Activated CD4-positive, alpha-beta T cell treated with anti-CD3 and anti-CD28 coated beads for 1 hour (primary cell): ENCODE measurements around the gene SLC13A2.

Source experiments
- DNase-seq: peaks from one replicate; pipeline ENCODE4 v3.0.0-alpha.2; 2020

Gene SLC13A2

DNA sequence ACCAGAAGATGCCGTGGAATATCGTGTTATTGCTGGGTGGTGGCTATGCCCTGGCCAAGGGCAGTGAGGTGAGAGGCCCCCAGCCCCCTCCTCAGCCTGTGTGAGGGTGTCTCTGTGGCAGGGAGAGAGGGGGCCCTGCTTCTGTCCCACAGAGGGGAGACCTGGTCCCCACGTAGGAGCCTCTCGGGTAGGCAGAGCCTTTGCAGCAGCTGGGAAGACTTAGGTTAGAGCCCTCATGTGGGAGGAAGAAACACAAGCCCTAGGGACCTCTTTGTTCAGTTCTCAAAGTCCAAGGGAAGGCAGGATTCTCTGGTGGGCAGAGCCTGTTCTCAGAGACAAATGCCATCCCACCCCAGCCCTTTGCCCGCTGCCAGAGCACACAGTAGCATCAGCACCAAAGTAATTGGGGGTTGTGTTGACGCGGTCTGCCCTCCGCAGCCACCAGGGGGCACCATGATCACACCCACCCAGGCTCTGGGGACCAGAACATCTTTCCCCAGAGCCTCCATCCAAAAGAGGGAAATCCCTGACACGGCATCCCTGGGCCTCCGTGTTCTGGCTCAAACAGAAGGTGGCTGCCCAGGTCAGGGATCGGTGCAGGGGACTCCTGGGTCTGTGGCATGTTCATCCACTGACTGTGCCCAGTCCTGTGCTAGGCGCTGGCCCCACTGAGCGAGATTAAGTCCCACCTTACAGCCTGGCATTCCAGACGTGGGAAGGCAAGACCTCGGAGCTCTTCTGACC is 21.2 kb downstream of the SLC13A2 start:
- DNase-seq: peak; percentile 67

- no peak for DNase-seq
Measured at GRCh38 chr17:28495635-28496034, 22.2 kb downstream of the SLC13A2 start.

GRCh38 chr17:28497931-28498330 is 24.5 kb downstream of the SLC13A2 start:
- no peak for DNase-seq

DNA sequence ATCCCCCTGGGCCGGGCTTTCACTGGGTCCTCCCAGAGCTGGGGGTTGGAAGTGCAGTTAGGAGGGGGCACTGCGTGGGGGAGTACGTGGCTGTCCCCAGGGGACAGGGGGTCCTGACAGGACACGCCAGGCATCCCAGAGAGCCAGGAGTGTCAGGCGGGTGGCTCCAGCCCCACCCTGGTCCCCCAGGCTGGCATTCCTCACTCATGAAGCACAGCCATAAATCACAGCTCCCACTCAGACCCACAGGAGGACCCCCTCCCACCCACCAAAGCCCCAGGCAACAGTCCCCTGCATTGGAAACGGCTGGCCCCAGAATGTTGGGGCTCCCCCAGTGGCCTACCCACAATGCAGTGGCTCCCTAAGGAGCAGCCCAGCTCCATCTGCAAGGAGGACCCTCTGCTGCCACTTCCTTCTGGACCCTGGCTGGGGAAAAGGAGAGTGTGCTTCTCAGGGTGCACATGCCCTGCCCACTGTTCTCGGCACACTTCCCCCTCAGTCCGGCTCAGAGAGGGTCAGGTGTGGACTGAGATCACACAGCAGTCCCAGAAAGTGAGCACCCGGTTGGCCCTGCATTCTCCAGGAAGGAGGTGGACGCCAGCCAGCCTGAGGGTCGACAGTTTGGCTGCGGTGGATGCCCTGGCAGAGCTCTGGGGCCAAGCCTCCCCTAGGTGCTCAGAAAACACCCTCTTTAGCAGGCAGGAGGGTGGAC is 25.4 kb downstream of the SLC13A2 start:
- no peak for DNase-seq

GRCh38 chr17:28499364-28499664 is 25.9 kb downstream of the SLC13A2 start:
- no peak for DNase-seq

DNA sequence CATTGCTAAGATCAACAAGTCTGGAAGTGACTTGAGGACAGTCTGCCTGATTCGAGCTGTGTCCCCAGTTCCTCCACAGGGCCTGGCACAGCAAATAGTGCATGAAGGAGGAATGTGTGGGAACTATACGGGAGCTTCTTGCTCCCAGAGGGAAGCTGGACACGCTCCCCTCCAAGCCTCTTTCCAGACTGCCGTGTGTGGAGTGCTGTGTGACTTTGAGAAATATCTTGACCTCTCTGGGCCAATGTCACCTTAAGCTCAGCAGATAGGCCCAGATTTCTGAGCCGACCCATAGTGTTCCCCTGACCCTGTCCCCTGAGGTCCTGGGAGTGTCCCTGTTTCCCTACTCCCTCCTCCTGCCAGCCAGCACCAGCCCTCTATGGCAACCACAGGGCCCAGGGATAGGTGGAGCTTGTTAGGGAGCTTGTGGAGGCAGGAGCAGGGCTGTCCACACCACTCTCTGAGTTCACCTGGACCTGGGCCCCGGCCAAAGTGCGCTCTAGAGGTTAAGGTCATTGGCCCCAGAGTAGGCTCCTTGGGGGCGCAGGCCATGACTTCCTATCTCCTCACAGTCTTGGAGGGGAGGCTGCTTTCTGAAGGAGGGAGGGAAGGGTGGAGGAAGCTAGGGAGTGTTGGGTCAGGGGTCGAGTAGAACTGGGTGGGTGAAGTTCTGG is 26.4 kb downstream of the SLC13A2 start:
- no peak for DNase-seq

DNA sequence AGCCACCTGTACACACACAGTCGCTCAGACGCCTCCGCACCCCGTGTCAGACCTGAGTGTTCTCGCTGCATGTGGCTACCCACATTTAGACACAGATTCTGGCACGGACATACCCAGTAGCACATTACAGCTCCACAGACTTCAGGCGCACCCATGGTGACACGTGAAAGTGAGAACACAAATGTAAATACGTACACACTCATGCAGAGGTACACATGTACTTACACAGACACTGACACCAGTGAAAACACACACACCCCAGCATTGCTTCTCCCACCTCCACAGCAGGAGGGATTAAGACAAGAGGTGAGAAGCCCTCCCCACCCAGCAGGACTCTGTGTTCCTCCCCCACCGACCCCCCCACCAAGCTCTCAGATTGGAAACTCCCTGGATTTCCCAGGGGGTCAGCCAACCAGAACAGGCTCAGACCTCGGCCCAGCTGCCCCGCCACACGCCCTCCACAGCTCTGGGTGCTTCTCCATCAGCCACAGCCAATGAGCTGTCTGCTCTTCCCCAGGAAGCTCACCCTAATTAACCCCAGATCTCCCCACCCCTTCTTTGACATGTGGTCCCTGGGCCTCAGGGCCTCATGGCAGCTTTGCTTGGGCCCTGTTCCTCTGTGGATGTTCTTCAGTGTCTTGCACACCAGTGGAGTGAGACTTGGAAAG is 27.4 kb downstream of the SLC13A2 start:
- DNase-seq: no peak

- DNase-seq: no peak
Measured at GRCh38 chr17:28501421-28502284, 28.2 kb downstream of the SLC13A2 start.

DNA sequence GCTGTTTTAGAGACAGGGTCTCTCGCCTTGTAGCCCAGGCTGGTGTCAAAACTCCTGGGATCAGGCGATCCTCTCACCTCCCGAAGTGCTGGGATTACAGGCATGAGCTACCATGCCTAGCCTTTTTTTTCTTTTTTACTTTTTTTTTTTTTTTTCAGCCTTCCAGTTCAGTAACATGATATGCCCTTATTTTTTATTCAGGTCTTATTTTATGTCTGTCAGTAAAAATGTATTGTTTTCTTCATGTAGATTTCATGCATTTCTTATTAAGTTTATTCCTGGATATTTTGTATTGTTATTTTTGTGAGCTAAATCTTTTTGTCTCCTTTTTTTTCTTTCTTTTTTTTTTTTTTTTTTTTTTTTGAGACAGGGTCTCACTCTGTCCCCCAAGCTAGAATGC is 30.0 kb downstream of the SLC13A2 start:
- DNase-seq: no peak

DNA sequence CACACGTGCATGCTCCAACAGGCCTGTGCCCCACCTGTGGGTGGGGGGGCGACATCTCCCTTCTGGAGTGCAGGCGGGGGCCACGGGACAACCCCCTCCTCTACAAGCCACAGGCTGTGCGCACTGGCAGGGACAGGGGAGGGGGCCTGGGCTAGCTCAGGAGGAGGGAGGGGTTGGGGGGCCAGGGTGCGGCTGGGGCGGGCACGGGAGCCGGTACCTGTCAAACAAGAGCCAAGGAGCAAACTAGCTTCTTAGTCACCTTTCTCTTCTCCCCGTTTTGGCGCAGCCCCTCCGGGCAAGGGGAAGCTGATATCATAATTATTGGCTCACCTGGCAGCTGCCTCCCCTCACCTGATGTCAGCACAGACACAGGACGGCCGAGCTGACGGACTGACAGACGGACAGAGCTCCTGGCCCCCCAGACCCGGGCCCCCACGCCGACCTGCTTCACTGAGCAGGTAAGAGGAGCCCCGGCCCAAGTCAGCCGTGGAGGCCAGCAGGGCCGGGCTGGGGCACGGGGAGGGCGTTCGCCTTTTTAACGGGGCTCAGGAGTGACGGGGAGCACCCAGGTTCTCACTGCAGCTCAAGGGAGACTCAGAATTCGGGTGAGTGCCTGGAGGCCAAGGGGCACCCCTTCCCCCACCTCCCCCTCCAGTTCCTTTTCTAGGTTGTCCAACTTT is 32.7 kb downstream of the SLC13A2 start, which contains the start of gene FOXN1:
TSS of gene FOXN1 (plus strand) at position 363 of the 680 bp plus-strand sequence. CDS start 17,622 bp downstream, outside the sequence.
- DNase-seq: no peak

DNA sequence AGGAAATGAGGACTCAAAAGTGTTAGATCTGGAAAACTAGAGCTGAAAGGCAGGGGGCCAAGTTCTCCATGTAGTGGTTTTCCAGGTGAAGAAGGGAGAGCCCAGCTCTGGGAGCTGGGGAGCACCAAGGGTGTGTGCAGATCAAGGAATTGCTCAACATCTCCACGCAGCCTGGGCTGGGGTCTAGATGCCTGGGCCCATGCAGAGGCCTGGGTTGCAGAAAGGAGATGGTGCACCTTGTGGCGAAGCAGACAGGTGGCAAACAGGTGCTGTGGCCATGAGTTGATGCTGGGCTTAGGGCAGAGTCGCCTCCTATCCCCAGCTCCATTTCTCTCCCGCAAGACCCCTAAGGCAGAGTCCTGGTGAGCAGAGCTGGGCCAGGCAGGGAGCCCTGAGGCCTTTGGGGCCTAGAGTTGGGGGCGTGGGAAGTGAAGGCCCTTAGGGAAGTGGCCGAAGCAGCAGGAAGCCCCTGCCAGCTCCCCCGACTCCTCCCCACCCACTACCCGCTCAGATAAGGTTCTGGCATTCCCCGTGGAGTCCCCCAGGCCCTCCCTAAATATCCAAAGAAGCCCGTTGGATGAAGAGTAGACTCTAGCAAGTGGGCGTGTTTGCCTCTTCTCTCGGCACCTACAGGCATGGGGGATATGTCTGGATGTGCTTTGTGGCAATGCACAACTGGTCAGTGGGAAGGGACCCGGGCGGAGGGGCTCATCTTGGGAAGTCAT is 33.5 kb downstream of the SLC13A2 start:
- DNase-seq: no peak

GRCh38 chr17:28507567-28508203 is 34.2 kb downstream of the SLC13A2 start:
- no peak for DNase-seq

- no peak for DNase-seq
Measured at GRCh38 chr17:28508211-28508724, 34.8 kb downstream of the SLC13A2 start.

- no peak for DNase-seq
Measured at GRCh38 chr17:28509789-28510188, 36.3 kb downstream of the SLC13A2 start.

- no peak for DNase-seq
Measured at GRCh38 chr17:28511858-28512461, 38.5 kb downstream of the SLC13A2 start.

- DNase-seq: no peak
Measured at GRCh38 chr17:28513476-28513875, 40.0 kb downstream of the SLC13A2 start.

GRCh38 chr17:28514561-28515002 is 41.1 kb downstream of the SLC13A2 start:
- DNase-seq: no peak

- DNase-seq: no peak
Measured at GRCh38 chr17:28515518-28515917, 42.1 kb downstream of the SLC13A2 start.

- DNase-seq: no peak
Measured at GRCh38 chr17:28518132-28518531, 44.7 kb downstream of the SLC13A2 start.

DNA sequence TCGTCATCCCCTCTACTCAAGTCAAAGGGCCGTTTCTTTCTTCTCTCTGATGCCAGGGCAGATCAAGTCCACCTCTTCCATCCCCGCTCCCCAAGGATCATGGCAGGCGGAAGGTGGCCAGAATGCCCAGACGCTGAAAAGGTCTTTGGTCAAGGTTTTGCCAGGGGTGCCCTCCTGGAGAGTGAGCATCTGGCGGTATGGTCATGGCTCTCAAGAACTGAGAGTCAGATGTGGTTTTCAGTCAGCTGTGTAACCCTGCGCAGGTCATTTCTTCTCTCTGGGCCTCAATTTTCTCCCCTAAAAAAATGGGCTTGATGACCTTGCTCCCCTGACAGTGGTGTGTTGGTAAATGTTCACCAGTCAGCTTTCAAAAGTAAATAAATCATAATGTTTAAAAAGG is 45.1 kb downstream of the SLC13A2 start:
- DNase-seq: no peak
